GM23248 (cell line): ENCODE data around the gene RPAP3. TPM values are rescaled to one million over a fixed set of nuclear protein-coding genes. Genes with fewer than 3 reads are reported as not detected.

Experiments
- DNase-seq: peaks from one replicate; pipeline ENCODE4 v3.0.0-alpha.2; 2015
- H2AFZ ChIP-seq: fragments of 200-600 bp; sonication (generic); 2 replicates; pipeline ENCODE4 v1.6.1; 2016; ENCODE audit warnings: antibody characterized with exemption
- H3F3A ChIP-seq: fragments of 200-600 bp; sonication (generic); 2 replicates; pipeline ENCODE4 v1.6.1; 2016; ENCODE audit warnings: mild to moderate bottlenecking, antibody characterized with exemption, mixed run types; ENCODE audit not compliant: insufficient read depth
- H3K27ac ChIP-seq: fragments of 200-600 bp; sonication (generic); 2 replicates; pipeline ENCODE4 v1.5.1; 2016; ENCODE audit warnings: mild to moderate bottlenecking
- H3K27me3 ChIP-seq: fragments of 200-600 bp; sonication (generic); replicated peaks from 2 replicates; pipeline ENCODE4 v1.6.1; 2016; ENCODE audit warnings: mild to moderate bottlenecking; ENCODE audit not compliant: insufficient read depth
- H3K36me3 ChIP-seq: fragments of 200-600 bp; sonication (generic); 2 replicates; pipeline ENCODE4 v1.6.1; 2016; ENCODE audit warnings: low read depth, mild to moderate bottlenecking
- H3K4me1 ChIP-seq: fragments of 200-600 bp; sonication (generic); 2 replicates; pipeline ENCODE4 v1.6.1; 2016; ENCODE audit warnings: mild to moderate bottlenecking; ENCODE audit not compliant: insufficient read depth
- H3K4me2 ChIP-seq: fragments of 200-600 bp; sonication (generic); one replicate; pipeline ENCODE4 v1.6.1; 2016; ENCODE audit warnings: mild to moderate bottlenecking; ENCODE audit not compliant: unreplicated experiment
- H3K4me3 ChIP-seq: fragments of 200-600 bp; sonication (generic); 2 replicates; pipeline ENCODE4 v1.5.1; 2016; ENCODE audit warnings: mild to moderate bottlenecking
- H3K79me2 ChIP-seq: fragments of 200-600 bp; sonication (generic); 2 replicates; pipeline ENCODE4 v1.6.1; 2016; ENCODE audit warnings: mild to moderate bottlenecking; ENCODE audit not compliant: insufficient read depth
- H3K9ac ChIP-seq: fragments of 200-600 bp; sonication (generic); 2 replicates; pipeline ENCODE4 v1.6.1; 2016; ENCODE audit warnings: mild to moderate bottlenecking
- H3K9me2 ChIP-seq: fragments of 200-600 bp; sonication (generic); 2 replicates; pipeline ENCODE4 v1.6.1; 2016; ENCODE audit warnings: mixed run types, mild to moderate bottlenecking, moderate library complexity; ENCODE audit not compliant: insufficient read depth
- H3K9me3 ChIP-seq: fragments of 200-600 bp; sonication (generic); one replicate; pipeline ENCODE4 v1.6.1; 2017; ENCODE audit warnings: low read depth
- H4K20me1 ChIP-seq: fragments of 200-600 bp; sonication (generic); 2 replicates; pipeline ENCODE4 v1.6.0; 2016; ENCODE audit not compliant: insufficient read depth
- EZH2 ChIP-seq: fragments of 200-600 bp; sonication (generic); IDR thresholded peaks from 2 replicates; pipeline ENCODE4 v1.6.1; 2018; ENCODE audit warnings: antibody characterized with exemption, mild to moderate bottlenecking; ENCODE audit not compliant: insufficient read depth, poor library complexity, severe bottlenecking
- EZH2phosphoT487 ChIP-seq: fragments of 200-600 bp; sonication (generic); IDR thresholded peaks from 2 replicates; pipeline ENCODE4 v1.6.1; 2018; ENCODE audit warnings: antibody characterized with exemption, moderate library complexity, mild to moderate bottlenecking, low read depth; ENCODE audit not compliant: insufficient read depth
- WGBS, 2 experiments: methylation state at CpG; one replicate each; pipeline ENCODE4 v1.1.6; 2015 to 2017; ENCODE audit warnings: low lambda C conversion rate in 2 of 2, low coverage in 1 of 2; ENCODE audit errors: missing lambda C conversion rate in 2 of 2; 5-methylcytosine and 5-hydroxymethylcytosine counted together
- in situ Hi-C: fragments of 300-500 bp; cut with MboI; formaldehyde crosslinking; loops from 2 replicates; pipeline ENCODE4 v1.15.0; 2020
- polyA plus RNA-seq: library from polyadenylated mRNA; unstranded; fragments of >200 nt; fragmentation: Nextera tagmentation; extraction: Ambion mirVana; gene quantifications from 2 replicates; pipeline ENCODE4 v1.2.1, GENCODE V29; 2016
- total RNA-seq: library from RNA; depleted of rRNA; stranded (reverse); fragments of >200 nt; shearing (Covaris generic); gene quantifications from 2 replicates; pipeline ENCODE4 v1.2.3, GENCODE V29; 2014

Gene RPAP3
- total and polyA plus RNA-seq, 2 experiments from 2014 or later, result 16.2 to 27.8 TPM

DNA sequence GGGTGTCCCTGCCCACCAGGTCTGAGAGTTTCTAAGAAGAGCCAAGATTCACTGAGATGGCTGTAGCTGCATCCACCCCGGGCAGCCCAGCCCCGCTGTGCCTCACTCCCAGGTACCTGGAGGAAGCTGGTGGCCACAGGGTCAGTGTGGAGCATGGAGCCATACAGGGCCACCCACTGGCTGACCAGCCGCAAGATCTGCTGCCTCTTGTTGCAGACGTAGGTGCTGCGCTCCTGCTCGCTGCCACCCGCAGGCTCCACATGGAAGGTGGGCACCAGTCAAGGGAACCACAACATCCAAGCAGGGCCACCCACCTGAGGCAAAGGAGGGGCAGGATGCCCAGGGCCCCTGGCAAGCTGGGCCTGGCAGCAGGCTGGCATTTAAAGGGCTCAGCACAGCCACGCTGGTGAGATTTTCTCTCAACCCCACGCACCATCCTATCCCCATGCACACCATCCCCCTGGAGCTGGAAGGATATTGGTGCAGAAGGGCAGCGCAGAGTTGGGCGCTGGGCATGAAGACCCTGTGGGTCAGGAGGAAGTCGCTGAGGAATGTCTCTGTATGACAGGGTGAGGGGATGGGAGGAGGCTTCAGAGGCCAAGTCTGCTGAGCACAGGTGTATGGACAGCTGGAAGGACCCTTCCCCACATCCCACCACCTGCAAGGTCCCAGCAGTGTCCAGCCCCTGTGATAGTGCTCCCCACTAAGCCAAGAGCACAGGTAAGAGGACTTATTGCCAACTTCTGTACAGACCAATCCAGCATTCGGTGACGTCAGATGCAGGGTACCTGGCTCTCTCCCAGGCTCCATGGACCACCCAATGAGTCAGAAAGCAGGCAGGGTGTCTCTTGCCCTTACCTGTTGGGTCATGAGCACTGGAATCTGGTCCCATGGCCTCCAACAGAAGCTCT is 42.0 kb upstream of the RPAP3 start:
- no peak for DNase-seq
- Histone ChIP-seq H3F3A (peaks cover 11% of the 10 kb centered on the region), H3K9me2 (no peaks in the 10 kb centered on the region), H3K36me3 (no peaks in the 10 kb centered on the region), H3K27me3 (no peaks in the 10 kb centered on the region), H3K79me2 (no peaks in the 10 kb centered on the region), H3K4me3 (no peak overlapping the region), H4K20me1 (no peaks in the 10 kb centered on the region), H3K4me2 (no peak overlapping the region), H3K4me1 (peaks cover 12% of the 10 kb centered on the region), H3K9ac (no peak overlapping the region), H3K9me3 (no peaks in the 10 kb centered on the region), H2AFZ (no peak overlapping the region), H3K27ac (no peak overlapping the region)
- TF ChIP-seq EZH2 (no peak), EZH2phosphoT487 (no peak)
- in situ Hi-C loops, result no loop called here
- 83 to 86% methylated on average over 14 of the region's 14 CpGs for WGBS, 2 experiments

DNA sequence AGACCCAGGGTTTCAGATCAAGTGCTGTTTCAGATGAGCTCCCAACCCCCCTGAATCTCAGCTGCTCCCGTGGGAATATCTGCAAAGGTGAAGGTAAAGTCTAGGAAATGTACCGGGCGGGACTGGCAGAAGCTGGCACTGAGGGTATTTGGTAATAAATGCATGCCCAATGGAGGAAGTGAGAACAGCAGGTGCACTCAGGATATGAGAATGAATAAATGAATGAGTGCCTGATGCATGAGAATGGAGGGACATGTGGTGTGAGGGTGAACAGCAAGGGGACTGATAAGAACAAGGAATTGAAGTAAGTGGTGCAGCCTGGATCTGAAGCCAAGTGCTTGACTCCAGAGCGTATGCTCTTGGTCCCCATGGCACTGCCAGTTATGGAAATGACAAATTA is 41.3 kb upstream of the RPAP3 start:
- Histone ChIP-seq H3K9ac (no peak overlapping the region), H3K27me3 (no peaks in the 10 kb centered on the region)
- no peak for TF ChIP-seq EZH2
- no peak for TF ChIP-seq EZH2phosphoT487

GRCh38 chr12:47746523-47746922 is 40.7 kb upstream of the RPAP3 start:
- no peaks in the 10 kb centered on the region for H3K9me3 ChIP-seq
- no peak for TF ChIP-seq EZH2phosphoT487
- no peak for TF ChIP-seq EZH2
- H3K9me2 ChIP-seq, result no peaks in the 10 kb centered on the region
- no peak overlapping the region for H3K27ac ChIP-seq
- in situ Hi-C loops, result no loop called here
- no peaks in the 10 kb centered on the region for H3K36me3 ChIP-seq
- no peaks in the 10 kb centered on the region; the same call in 1 of the 2 replicates for H3F3A ChIP-seq
- no peaks in the 10 kb centered on the region for H3K27me3 ChIP-seq
- no peaks in the 10 kb centered on the region for H3K79me2 ChIP-seq
- no peaks in the 10 kb centered on the region for H3K4me1 ChIP-seq
- no peak overlapping the region for H3K4me2 ChIP-seq
- no peak overlapping the region for H3K9ac ChIP-seq
- no peak overlapping the region for H2AFZ ChIP-seq
- WGBS, 2 experiments, result 74 to 78% methylated on average over 7 of the region's 7 CpGs
- H4K20me1 ChIP-seq, result no peaks in the 10 kb centered on the region
- no peak for DNase-seq
- H3K4me3 ChIP-seq, result no peak overlapping the region

More for the DNA sequence above, 41.3 kb upstream of the RPAP3 start:
- Histone ChIP-seq H3K9me2 (no peaks in the 10 kb centered on the region), H3K27ac (no peak overlapping the region), H3F3A (peaks cover 5% of the 10 kb centered on the region), H2AFZ (no peak overlapping the region), H3K4me3 (no peak overlapping the region), H3K9me3 (no peaks in the 10 kb centered on the region), H4K20me1 (no peaks in the 10 kb centered on the region), H3K79me2 (no peaks in the 10 kb centered on the region), H3K4me2 (no peak overlapping the region), H3K4me1 (peaks cover 4% of the 10 kb centered on the region), H3K36me3 (no peaks in the 10 kb centered on the region)
- DNase-seq, result no peak
- 78 to 82% methylated on average over 4 of the region's 4 CpGs for WGBS, 2 experiments
- in situ Hi-C loops, result no loop called here

GRCh38 chr12:47746073-47746472 is 40.2 kb upstream of the RPAP3 start:
- no peaks in the 10 kb centered on the region for H3K27me3 ChIP-seq
- H3K9me3 ChIP-seq, result no peaks in the 10 kb centered on the region
- no peak for DNase-seq
- in situ Hi-C loops, result no loop called here
- H3K79me2 ChIP-seq, result no peaks in the 10 kb centered on the region
- H3K4me2 ChIP-seq, result no peak overlapping the region
- TF ChIP-seq EZH2 (no peak), EZH2phosphoT487 (no peak)
- WGBS, 2 experiments, result 76 to 91% methylated on average over 5 of the region's 5 CpGs
- no peaks in the 10 kb centered on the region for H3K36me3 ChIP-seq
- no peak overlapping the region for H3K9ac ChIP-seq
- no peaks in the 10 kb centered on the region for H3K9me2 ChIP-seq
- H4K20me1 ChIP-seq, result no peaks in the 10 kb centered on the region
- H3F3A ChIP-seq, result no peaks in the 10 kb centered on the region
- H3K4me1 ChIP-seq, result no peaks in the 10 kb centered on the region
- no peak overlapping the region for H3K4me3 ChIP-seq
- H2AFZ ChIP-seq, result no peak overlapping the region
- H3K27ac ChIP-seq, result no peak overlapping the region
